ENCODE results near the gene BCL10. TPM values are rescaled to one million over a fixed set of nuclear protein-coding genes. Genes with fewer than 3 reads are reported as not detected.

BCL10 gene
- 40.1 and 43.0 TPM in 2 replicates for total RNA-seq

DNA sequence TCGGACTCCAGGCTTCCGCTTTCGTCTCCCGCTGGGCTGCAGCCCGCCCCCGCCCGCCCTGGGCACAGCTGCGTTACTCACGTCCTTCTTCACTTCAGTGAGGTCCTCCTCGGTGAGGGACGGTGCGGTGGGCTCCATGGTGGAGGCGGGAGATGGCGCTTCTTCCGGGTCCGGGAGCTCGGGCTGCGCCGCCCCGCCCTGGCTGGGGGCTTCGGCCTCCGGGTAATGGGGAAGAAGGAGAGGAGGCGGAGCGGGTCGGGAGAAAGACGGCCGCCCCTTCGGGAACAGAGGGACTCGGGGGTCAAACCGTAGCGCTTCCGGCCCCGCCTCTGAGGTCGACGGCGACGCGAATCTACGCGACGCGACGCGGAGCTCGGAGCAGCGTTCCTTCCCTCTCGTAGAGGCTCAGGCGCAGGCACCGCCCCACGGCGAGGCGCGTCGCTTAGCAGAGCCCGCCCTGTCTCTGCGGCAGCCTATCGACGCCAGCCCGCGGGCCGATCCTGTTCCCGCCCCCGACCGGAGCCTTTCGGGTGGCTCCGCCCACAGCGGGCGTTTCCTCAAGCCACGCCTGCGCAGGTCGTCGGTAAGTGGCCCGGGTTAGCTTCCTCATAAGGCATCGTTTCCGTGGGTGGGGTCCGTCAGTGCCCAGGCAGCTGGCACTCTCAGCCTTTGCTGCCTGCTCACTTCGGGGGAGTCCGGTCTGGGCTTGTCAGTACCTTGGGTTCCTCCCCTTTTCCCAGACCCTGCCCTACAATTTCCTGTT is at the start of gene BCL10:
BCL10 (minus strand) TSS at position 418 of the 763 bp plus-strand sequence; CDS start at position 138, 280 bp downstream.
- Histone ChIP-seq H3K36me3 (ENCODE audit: control insufficient read depth, insufficient read depth, low read length) (no peaks in the 10 kb centered on the region), H3K27me3 (ENCODE audit: control insufficient read depth, insufficient read depth, low read length) (no peaks in the 10 kb centered on the region), H3K4me3 (ENCODE audit: low read depth, low read length) (peak within 1 kb of the TSS; percentile 94)
- peak; percentile 96 for DNase-seq (ENCODE audit: low read depth)
- TF ChIP-seq, protein P1, sequence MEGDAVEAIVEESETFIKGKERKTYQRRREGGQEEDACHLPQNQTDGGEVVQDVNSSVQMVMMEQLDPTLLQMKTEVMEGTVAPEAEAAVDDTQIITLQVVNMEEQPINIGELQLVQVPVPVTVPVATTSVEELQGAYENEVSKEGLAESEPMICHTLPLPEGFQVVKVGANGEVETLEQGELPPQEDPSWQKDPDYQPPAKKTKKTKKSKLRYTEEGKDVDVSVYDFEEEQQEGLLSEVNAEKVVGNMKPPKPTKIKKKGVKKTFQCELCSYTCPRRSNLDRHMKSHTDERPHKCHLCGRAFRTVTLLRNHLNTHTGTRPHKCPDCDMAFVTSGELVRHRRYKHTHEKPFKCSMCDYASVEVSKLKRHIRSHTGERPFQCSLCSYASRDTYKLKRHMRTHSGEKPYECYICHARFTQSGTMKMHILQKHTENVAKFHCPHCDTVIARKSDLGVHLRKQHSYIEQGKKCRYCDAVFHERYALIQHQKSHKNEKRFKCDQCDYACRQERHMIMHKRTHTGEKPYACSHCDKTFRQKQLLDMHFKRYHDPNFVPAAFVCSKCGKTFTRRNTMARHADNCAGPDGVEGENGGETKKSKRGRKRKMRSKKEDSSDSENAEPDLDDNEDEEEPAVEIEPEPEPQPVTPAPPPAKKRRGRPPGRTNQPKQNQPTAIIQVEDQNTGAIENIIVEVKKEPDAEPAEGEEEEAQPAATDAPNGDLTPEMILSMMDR (IDR thresholded peaks at IDR 0.05; ENCODE audit: insufficient read depth, low read length, poor library complexity, severe bottlenecking) = no peak

- no peaks in the 10 kb centered on the region for H3K36me3 ChIP-seq (ENCODE audit: control insufficient read depth, insufficient read depth, low read length)
- peak; percentile 81 for DNase-seq (ENCODE audit: low read depth)
- TF ChIP-seq, protein P1 (IDR thresholded peaks at IDR 0.05; ENCODE audit: insufficient read depth, low read length, poor library complexity, severe bottlenecking) = no peak
- H3K4me3 ChIP-seq (ENCODE audit: low read depth, low read length) = no peak overlapping the region
- no peaks in the 10 kb centered on the region for H3K27me3 ChIP-seq (ENCODE audit: control insufficient read depth, insufficient read depth, low read length)
Observed at GRCh38 chr1:85325920-85326319, 49.5 kb upstream of the BCL10 start.

- no peak overlapping the region for H3K4me3 ChIP-seq (ENCODE audit: low read depth, low read length)
- DNase-seq (ENCODE audit: low read depth) = no peak
- H3K27me3 ChIP-seq (ENCODE audit: control insufficient read depth, insufficient read depth, low read length) = no peaks in the 10 kb centered on the region
- no peaks in the 10 kb centered on the region for H3K36me3 ChIP-seq (ENCODE audit: control insufficient read depth, insufficient read depth, low read length)
- TF ChIP-seq, protein P1 (IDR thresholded peaks at IDR 0.05; ENCODE audit: insufficient read depth, low read length, poor library complexity, severe bottlenecking) = no peak
Observed at GRCh38 chr1:85323770-85324169, 47.3 kb upstream of the BCL10 start.

- Histone ChIP-seq H3K4me3 (ENCODE audit: low read depth, low read length) (no peak overlapping the region), H3K36me3 (ENCODE audit: control insufficient read depth, insufficient read depth, low read length) (no peaks in the 10 kb centered on the region), H3K27me3 (ENCODE audit: control insufficient read depth, insufficient read depth, low read length) (no peaks in the 10 kb centered on the region)
- TF ChIP-seq, protein P1 (IDR thresholded peaks at IDR 0.05; ENCODE audit: insufficient read depth, low read length, poor library complexity, severe bottlenecking) = no peak
- no peak for DNase-seq (ENCODE audit: low read depth)
Observed at GRCh38 chr1:85322655-85323054, 46.2 kb upstream of the BCL10 start.

DNA sequence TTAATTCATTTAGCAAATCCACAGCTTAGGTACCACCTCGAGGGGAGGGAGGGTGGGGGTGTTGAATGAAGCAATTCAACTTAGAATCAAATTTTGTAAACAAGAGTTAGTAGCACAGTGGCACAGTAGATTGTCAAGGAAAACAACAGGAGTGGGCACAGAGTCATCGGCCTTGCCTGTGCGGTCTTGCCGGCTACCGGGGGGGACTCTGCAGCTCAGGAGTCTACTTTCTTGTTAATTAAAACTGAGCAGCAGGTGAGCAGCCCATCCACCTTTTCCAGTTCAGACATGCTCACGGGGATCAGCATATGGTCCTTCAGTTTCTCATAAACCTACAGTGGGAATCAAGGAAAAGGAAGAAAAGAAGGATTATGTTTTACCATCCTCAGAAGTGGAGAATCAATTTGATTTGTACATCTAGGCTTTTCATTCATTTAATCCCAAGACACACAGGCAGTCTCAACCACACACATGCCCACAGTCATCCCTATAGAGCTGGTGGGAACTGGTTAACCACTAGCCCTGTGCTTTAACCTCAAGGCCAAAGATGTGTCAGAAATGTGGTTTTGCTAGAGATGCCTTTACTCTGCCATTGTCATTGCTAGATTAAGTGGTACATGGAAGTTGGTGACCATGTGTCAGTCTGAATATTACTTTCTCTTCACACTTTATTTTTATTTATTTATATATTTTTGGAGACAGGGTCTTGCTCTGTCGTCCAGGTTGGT is 45.0 kb upstream of the BCL10 start:
- no peak overlapping the region for H3K4me3 ChIP-seq (ENCODE audit: low read depth, low read length)
- TF ChIP-seq, protein P1 (IDR thresholded peaks at IDR 0.05; ENCODE audit: insufficient read depth, low read length, poor library complexity, severe bottlenecking) = no peak
- H3K27me3 ChIP-seq (ENCODE audit: control insufficient read depth, insufficient read depth, low read length) = no peaks in the 10 kb centered on the region
- no peaks in the 10 kb centered on the region for H3K36me3 ChIP-seq (ENCODE audit: control insufficient read depth, insufficient read depth, low read length)
- no peak for DNase-seq (ENCODE audit: low read depth)

Data from kidney epithelial cell (primary cell).